ENCODE data around the gene CAND1.
A peak's percentile ranks its signal among the peaks of the same experiment; 100 is the strongest.

The CAND1 gene

GRCh38 chr12:67348683-67349082 lies 79.5 kb downstream of the CAND1 start:
- DNase-seq = no peak

- DNase-seq = no peak
These were observed 83.5 kb downstream of the CAND1 start for GRCh38 chr12:67352682-67353081.

- DNase-seq = no peak
These were observed 85.2 kb downstream of the CAND1 start for GRCh38 chr12:67354322-67354721.

GRCh38 chr12:67354966-67355365 lies 85.8 kb downstream of the CAND1 start:
- no peak for DNase-seq

- DNase-seq = peak; percentile 63
These were observed 86.5 kb downstream of the CAND1 start for GRCh38 chr12:67355428-67356379.

GRCh38 chr12:67356380-67356774 lies 87.2 kb downstream of the CAND1 start:
- no peak for DNase-seq

GRCh38 chr12:67357376-67358125 lies 88.4 kb downstream of the CAND1 start:
- no peak for DNase-seq

GRCh38 chr12:67358781-67359338 lies 89.7 kb downstream of the CAND1 start:
- DNase-seq = no peak

- DNase-seq = no peak
These were observed 93.4 kb downstream of the CAND1 start for GRCh38 chr12:67362526-67362925.

- DNase-seq = no peak
These were observed 95.1 kb downstream of the CAND1 start for GRCh38 chr12:67364228-67364627.

- DNase-seq = no peak
These were observed 96.0 kb downstream of the CAND1 start for GRCh38 chr12:67365131-67365530.

GRCh38 chr12:67367843-67368242 lies 98.7 kb downstream of the CAND1 start:
- no peak for DNase-seq
